Transverse colon (tissue), 4 donors: Measurements from ENCODE around the gene CRTAP.

Source experiments
- EP300 ChIP-seq: sonication (generic); formaldehyde crosslinking; IDR thresholded peaks from one replicate; pipeline ENCODE4 v1.6.1; 2017; ENCODE audit warnings: antibody characterized with exemption, low read depth
- POLR2A ChIP-seq: fragments of 450-650 bp; IDR thresholded peaks from one replicate; pipeline ENCODE4 v1.6.1; 2016; ENCODE audit warnings: antibody characterized with exemption, mild to moderate bottlenecking, moderate library complexity
- POLR2AphosphoS5 ChIP-seq, 3 donors: sonication (generic); formaldehyde crosslinking; IDR thresholded peaks; one replicate each; pipeline ENCODE4 v1.6.1; 2016; ENCODE audit warnings: antibody characterized with exemption in 3 of 3
- TF ChIP-seq, protein P1 (sequence below), 5 experiments: fragments of 200-600 bp in 3 of 5; fragments of 450-650 bp in 2 of 5; sonication (generic) in 3 of 5; IDR thresholded peaks; 1 replicate in 2 of 5; 2 replicates in 3 of 5; pipeline ENCODE4 v1.5.1; 2016 to 2017; ENCODE audit warnings: antibody characterized with exemption in 5 of 5, inconsistent platforms in 3 of 5, mild to moderate bottlenecking in 2 of 5, moderate library complexity in 1 of 5

DNA sequence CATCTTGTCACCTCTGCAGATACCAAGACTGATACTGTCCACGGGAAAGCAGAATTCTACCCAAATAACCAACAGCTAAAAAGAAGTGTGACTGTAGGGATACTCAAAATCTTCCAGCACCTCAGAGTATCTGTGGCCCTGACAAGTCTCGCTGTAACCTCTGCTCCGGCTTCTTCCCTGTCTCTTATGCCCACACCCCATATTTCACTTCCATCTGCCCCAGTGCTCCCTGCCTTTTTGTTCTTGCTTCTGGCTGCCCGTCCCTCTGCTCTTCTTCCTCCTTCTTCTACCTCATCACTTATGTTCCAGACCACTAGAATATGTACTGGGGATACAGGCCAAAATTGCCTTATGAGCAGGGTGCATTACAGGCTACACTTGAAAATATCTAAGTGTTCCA, 45.4 kb downstream of the CRTAP start:
- TF ChIP-seq POLR2A (no peak), POLR2AphosphoS5 (IDR thresholded peaks at IDR 0.05) (no peak), EP300 (no peak)
- TF ChIP-seq, protein P1, sequence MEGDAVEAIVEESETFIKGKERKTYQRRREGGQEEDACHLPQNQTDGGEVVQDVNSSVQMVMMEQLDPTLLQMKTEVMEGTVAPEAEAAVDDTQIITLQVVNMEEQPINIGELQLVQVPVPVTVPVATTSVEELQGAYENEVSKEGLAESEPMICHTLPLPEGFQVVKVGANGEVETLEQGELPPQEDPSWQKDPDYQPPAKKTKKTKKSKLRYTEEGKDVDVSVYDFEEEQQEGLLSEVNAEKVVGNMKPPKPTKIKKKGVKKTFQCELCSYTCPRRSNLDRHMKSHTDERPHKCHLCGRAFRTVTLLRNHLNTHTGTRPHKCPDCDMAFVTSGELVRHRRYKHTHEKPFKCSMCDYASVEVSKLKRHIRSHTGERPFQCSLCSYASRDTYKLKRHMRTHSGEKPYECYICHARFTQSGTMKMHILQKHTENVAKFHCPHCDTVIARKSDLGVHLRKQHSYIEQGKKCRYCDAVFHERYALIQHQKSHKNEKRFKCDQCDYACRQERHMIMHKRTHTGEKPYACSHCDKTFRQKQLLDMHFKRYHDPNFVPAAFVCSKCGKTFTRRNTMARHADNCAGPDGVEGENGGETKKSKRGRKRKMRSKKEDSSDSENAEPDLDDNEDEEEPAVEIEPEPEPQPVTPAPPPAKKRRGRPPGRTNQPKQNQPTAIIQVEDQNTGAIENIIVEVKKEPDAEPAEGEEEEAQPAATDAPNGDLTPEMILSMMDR (IDR thresholded peaks at IDR 0.05) = no peak
